A172 (cell line): ENCODE results near the gene MEGF11. TPM values are rescaled to one million over a fixed set of nuclear protein-coding genes. Genes with fewer than 3 reads are reported as not detected.
A peak's percentile ranks its signal among the peaks of the same experiment; 100 is the strongest.

ENCODE experiments used
- DNase-seq: peaks from one replicate; pipeline ENCODE4 v3.0.0-alpha.2; 2015; ENCODE audit warnings: low spot score
- total RNA-seq: library from RNA; depleted of rRNA; stranded (reverse); fragments of >200 nt; shearing (Covaris generic); gene quantifications from 2 replicates; pipeline ENCODE4 v1.2.3, GENCODE V29; 2014

Gene MEGF11
- total RNA-seq, 1 experiment from 2014 or later: 0.57 TPM

DNA sequence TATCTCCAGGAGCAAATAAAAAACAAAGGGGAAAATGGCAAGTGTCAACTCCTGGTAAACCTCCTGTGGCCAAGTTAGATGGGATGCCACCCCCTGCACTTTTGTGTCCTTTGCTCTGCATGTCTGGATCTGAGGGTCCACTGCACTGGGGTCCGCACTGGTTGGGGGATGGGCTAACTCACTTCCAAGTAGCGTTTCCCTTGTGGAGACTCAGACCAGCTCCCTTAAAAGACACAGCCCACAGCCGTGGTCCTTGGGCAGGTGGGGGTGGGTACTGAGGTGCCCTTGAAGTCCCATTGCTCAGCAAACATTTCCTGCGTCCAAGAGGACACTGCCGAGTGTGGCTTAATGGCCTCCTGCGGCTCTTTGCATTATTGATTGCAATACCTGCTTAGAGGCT lies 188.2 kb downstream of the MEGF11 start:
- DNase-seq: no peak

DNA sequence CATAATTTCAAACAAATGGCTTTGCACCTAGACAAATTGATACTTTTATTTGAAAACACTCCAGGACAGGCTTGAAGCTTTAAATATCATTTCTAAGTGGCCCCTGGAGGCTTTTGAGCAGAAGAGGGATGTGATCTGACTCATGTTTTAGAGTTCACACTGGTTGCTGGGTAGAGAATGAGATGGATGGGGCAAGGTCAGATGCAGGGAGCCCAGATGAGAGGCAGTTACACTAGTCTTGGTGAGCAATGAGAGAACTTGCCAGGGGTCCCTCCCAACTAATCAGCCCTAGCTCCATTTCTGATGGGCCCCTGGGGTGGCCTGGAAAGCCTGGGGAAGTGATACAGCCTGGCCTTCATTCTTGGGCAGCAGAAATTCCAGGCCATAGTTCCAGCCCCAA lies 190.4 kb downstream of the MEGF11 start:
- DNase-seq: no peak

DNA sequence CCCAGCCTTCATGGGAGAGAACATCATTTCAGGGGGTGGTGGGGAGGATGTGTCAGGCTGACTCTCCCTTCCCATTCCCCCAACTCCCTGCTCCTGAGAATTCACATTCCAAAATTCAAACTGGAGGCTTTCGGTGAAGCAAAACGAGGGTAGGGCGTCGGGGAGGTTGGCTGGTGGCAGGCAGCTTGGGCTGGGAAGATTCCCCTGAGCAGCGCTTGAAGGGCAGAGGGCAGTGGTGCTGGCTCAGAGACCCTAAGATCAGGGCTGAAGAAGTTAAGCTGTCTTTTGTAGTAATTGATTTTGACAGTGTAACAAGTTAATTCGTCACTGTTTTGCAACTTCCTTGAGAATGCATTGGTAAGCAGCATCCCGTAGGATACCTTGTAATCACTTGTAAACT lies 196.5 kb downstream of the MEGF11 start:
- no peak for DNase-seq

DNA sequence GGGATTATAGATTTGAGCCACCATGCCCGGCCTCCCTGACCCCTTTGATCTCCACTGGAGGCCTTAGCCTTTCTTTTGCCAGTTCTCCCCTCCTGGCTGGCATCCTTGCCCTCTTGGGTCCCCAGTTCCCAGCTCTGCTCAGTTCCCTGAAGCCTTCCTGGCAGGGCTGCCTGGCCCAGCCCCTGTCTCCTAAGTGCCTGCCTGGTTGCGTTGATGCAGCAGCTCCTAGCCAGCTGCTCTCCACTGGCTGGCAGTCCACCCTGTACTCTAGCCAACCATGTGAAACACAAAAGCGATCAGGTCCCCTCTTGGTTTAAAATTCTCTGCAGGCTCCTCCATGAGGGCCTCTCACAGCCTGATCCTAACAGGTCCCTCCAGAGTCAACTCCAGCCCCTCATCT lies 199.6 kb downstream of the MEGF11 start:
- no peak for DNase-seq

DNA sequence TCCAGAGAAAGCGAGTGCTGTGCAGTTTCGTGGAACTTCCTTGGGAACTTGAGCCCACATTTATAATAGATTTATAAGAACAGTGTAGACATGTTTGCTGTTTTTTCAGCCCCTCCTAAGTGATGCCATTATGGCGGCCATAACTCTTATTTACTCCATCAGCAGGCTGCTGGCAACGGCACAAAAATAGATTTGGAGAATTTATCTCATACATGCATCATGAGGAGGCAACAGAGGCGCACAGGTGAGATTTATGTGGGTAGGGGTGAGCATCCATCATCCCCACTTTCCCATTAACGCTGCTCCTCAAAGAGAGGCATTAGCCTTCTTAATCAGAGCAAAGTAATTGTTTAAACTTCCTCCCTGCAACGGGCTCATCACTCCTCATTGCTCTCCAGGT lies 201.7 kb downstream of the MEGF11 start:
- no peak for DNase-seq

DNA sequence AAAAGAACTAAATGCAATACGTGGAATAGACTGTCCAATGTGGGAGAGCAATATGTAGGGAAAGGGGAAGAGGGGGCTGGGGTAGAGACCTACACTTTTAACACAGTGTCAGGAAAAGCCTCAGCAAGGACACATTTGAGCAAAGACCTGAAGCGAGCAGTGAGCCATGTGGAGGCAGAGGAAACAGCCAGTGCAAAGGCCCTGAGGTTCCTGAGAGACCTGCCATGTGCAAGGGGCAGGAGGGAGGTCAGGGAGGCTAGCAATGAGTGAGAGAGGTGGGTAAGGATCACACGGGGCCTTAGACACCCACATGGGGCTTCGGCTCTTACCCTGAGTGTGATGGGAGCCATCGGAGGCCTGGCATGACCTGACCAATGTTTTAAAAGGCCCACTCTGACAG lies 203.3 kb downstream of the MEGF11 start:
- no peak for DNase-seq

DNA sequence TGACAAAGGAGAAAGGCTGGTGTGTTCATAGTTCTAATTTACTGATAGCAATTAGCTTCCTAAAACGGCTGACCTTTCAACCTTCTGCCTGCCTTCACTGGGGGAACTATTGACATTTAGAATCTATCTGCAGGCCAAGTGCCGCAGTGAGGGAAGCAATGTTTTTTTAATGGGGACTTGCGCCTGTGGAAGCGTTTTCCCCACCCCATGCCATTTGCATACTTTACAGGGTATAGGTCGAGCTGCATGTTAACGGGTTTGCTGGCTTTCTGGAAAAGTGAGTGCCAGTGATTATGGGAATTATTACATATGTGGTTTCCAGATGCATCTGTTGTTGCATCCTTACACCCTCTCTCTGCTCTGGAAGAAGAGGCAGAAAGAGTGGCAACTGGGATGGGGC lies 204.2 kb downstream of the MEGF11 start:
- DNase-seq: no peak

DNA sequence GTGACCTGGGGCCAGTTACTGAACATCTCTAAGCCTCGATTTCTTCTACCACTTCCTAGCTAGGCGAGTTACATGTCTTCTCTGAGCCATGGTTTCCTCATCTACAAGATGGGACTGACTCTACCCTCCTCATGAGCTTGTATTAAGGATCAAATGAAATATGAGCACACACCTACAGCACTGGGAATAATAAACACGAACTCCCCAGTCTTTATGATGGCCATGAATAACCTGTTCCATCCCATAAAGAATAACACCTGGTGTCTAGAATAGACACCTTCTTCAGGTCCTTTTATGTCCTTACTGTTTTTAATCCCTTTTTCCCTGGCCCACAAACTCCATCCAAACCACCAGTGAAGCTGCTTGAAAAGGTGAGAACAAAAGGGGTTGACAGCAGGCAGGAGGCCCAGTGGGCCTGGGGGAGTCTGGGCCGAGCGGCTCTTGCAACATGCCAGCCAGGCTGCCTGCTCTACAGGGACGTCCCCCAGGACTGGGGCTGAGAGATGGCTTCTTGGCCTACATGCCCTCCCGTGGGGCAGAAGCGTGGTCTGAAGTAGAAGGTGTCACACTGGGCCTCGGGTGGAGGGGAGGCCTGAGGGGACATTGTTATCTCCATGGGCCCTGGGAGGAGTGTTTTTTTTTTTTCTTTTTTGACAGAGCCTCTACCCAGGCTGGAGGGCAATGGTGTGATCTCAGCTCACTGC lies 206.1 kb downstream of the MEGF11 start:
- no peak for DNase-seq

DNA sequence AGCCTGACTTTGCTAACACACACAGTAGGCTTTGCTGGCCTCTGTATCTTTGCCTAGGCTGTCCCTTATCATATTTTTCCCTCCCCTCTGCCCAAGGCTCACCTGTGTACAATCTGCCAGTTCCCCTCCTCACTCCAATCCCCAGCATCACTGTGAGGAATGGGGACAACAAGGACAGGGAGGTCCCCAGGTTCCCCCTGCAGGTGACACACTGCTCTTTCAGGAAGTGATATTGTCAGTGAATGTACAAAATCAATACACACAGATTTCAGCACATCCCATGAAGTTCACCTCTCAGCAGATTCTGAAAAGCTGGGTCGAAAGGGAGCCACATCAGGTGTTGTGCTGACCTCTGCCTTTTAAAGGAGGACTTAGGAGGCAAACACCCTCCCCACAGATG lies 206.8 kb downstream of the MEGF11 start:
- DNase-seq: no peak

DNA sequence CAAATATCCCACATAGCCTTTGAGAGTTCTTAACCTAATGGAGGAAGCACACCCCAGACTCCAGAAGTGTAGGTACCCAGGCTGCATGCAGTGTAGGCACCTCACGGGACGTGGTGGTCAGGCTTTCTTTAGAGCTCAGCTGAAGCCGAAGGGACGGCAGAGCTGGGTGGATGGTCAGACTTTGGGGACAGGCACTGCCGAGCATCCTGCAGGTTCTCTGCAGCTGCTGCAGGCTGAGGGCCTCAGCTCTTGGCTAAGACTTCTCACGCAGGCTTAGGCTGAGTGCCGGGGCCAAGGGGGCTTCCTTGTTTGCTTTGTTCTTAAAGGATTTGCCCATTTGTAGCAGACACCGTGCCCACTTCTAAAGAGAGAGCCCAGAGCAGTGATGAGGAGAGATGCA lies 207.2 kb downstream of the MEGF11 start:
- DNase-seq: no peak

DNA sequence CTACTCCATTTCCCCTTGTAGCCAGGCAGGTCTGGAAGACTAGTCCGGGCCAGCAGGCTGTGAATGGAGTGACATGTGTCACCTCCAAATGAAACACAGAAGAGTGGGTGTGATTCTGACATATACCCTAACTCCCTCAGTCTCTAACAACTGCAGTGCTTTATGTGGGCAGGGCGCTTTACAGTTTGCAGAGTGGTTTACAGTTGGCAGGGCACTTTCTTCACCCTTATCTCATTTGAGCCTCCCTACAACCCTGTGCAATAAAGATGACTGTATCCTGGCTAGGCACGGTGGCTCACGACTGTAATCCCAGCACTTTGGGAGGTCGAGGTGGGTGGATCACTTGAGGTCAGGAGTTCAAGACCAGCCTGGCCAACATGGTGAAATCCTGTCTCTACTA lies 208.0 kb downstream of the MEGF11 start:
- DNase-seq: no peak

DNA sequence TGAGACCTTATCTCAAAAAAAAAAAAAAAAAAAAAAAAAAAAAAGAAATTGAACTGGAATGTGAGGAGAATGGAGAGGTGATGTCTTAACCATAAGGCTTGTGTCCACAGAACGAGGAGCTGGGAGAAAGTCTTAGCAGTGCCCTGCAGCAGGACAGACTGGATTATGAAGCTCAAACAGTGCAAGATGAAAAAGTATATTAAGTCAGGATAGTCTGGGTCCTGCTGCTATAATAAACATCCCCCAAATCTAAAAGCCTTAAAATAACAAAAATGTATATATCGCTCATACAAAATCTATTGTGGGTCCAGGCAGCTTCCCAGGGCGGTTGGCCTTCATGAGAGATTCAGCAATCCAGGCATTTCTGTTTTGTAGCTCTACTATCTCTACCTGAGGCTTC lies 208.7 kb downstream of the MEGF11 start:
- DNase-seq: no peak

DNA sequence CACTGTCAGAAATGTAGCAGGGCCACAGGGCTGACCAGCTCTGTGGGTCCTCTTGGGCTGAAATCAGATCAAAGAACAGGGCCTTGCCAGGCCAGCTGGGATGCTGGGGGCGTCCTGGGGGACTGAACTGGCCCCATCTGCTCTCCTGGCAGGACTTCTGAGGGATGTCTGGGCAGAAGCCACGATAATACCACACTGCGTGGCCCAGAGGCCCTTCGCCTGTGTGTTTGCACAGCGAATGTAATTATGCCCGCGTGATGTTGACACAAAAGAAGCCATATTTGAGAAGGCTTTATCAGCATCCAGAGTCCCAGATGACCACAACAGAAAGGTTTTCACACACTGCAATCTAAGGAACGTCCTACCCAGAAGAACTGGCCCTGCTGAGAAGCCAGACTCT lies 210.3 kb downstream of the MEGF11 start:
- no peak for DNase-seq

DNA sequence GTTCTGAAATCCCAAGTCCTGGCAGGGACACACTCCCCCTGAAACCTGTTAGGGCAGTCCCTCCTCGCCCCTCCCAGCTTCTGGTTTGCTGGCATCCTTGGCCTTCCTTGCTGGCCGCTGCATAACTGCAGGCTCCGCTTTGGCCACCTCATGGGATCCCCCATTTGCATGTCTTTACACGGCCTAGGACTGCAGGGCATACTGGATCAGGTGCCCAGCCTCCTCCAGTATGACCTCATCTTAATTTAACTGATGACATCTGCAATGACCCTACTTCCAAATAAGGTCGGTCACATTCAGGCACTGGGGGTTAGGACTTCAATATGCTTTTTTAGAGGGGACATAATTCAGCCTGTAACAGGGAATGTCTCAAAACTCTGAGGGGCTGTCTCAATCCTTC lies 210.9 kb downstream of the MEGF11 start:
- DNase-seq: no peak

DNA sequence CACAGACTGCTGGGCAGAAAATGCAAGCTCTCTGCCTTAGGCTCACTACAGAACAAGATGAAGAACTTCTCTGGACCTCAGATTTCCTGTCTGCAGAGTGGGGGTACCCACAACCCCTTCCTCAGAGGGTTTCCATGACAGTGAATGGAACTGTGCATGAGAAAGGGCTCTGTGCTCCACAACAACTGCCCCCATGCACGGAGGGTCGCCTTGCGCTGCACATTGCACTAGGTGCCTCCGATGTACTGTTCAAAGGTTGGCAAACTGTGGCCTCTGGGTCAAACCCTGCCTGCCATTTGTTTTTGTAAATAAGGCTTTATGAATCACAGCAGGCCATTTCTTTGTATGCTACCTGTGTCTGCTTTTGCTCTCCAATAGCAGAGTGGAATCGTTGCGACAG lies 212.3 kb downstream of the MEGF11 start:
- DNase-seq: no peak

DNA sequence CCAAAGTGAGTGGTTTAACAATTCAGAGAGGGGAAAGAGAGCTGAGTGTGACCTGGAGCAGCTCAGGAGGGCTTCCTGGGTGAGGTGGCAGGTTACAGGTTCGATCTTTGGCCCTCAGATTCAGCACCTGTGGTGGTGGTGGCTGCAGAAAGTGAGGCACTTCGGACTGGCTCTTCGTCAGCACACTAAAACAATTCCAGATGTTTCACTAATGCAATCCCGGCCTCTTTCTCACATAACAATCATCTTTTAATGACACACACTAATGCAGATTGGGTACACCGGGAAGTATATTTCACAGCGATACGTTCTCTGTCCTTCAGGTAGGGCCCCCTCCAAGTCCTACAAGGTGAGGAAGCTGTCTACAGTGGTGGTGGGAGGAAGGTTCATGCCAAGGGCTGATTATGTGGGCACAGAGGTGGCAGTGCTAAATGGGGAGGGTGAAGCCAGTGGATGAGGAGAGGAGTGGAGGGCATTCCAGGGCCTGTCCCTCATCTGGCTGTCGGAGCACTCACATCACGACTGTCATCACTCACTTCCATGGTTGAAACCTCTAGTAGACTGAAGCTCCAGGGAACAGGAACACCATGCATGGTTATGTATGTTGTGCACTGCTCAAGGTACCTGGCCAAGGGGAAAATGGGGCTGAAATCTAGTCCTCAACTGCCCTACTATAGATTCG lies 213.2 kb downstream of the MEGF11 start:
- DNase-seq: no peak

DNA sequence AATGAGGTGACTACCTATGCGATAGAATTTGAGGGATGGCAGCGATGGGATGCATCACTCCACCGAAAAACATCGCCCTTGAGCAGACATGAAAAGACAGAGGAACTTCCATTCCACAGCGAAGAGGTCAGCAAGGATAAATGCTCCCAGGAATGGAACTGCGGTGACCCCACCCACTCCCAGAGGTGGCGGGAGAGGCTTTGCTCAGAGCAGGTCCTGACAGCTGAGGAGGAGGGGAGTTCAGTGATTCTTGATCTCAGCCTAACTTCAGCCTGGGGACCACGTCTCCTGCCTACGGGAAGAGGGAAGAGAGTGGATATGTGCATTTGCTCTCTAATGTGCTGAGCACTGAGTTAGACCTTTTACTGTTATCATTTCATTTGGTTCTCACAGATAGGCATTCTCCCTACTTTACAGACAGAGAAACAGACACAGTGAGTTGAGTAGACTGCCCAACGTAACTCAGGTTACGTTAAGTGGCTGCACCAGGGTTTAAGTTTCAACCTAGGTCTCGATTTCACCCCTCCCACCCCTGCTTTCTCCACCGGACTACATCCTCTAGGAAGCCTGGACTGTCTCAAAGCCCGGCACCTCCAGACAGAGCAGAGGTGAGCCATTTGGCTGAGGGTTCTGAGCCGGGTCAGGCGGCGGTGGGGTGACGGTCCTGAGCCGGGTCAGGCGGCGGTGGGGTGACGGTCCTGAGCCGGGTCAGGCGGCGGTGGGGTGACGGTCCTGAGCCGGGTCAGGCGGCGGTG lies 214.3 kb downstream of the MEGF11 start:
- DNase-seq: peak; percentile 14

DNA sequence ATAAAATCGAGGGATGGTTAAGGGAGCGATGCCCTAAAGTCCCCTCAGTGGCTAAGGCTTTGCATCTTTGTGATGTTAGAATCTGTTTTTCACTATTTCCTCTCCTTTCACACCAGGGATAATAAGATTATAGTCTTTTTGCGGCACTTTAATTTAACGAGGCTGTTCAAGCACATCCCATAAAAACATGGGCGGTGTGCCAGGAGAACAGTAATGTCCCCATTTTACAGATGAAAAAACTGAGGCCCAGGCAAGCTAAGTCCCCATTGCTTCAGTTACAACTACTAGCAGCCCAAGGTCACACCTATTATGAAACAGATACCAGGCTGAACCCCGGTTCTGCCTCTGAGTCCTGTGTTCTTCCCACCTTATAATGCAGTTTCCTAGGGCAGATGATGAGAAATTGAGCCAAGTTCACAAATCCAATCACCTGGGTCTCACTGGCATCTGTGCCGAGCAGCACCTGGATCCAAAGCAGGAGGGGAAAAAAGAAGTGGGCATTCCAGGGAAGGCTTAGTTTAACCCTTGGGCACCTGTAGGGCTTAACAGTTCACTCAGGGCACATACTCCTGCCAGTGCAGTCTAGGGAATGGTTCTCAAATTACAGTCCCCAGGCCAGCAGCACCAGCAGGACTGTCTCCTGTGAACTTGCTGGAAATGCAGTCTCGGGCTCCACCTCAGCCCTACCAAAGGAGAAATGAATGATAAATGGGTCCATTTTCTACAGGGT lies 215.0 kb downstream of the MEGF11 start:
- peak; percentile 14 for DNase-seq

DNA sequence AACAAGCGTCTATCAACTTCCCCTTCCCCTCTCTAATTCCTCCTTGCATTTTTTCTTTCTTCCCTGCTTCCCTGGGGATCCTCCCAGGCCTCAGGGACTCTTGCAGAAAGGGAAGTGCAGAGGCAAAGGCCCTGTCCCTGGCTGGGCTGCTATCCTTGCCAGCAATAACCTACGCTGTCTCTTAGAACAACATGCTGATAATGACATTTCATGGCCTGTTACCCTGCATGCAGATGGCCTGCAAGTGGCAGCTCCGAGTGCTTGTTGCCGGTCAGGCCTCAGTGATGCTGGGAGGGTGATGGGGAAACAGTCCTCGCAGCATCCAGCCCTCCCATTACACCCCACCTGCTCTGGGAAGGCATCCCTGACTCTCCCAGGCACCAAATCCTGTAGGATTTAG lies 216.7 kb downstream of the MEGF11 start:
- no peak for DNase-seq

DNA sequence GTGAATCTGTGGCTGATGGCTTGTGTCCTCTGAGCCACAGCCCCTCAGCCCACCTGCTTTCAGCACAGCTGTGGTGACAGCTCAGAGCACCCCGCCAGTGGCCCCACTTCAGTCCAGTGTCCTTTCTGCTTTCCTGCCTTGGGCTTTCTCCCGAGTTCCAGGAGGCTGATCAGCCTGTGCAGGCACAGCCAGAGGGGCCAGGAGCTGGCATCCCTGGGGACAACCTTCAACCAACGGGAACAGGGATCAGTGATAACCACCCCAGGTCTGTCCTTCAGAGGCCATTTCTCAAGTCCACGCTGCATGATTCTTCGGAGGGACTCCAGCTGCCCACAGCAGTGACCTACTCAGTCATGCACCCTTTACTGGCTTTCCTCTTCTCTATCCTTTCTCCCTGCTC lies 217.6 kb downstream of the MEGF11 start:
- no peak for DNase-seq

DNA sequence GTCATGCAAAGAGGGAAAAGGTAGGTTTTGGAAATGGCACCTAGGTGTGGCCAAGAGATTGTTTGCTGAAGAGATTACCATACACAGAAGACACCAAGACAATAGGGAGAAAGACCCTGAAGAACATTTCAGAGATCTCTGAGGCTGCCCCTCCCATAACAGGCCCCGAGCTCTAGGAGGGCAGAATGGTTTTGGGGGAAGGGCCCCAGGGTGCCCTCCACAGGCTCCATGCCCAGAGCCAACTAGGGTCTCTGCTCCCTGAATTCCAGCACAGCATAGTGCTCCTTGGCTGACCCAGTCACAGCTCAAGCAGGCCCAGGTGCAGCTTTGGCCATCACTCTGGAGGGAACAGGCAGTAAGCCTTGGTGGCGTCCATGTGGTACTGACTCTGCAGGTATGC lies 220.4 kb downstream of the MEGF11 start:
- DNase-seq: no peak

DNA sequence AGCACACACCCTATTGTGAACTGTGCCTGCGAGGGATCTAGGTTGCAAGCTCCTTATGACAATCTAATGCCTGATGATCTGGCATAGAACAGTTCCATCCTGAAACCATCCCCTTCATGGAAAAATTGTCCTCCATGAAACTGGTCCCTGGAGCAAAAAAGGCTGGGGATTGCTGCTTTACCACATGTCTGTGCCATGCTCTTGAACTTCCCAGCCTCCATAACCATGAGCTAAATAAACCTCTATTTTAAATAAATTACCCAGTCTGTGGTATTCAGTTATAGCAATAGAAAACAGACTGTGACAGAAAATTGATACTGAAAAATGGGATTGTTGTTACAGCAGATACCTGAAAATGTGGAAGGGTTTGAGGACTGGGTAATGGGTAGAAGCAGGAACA lies 221.5 kb downstream of the MEGF11 start:
- DNase-seq: no peak
